ENCODE data around the gene TCEAL4. TPM values are rescaled to one million over a fixed set of nuclear protein-coding genes. Genes with fewer than 3 reads are reported as not detected.
"Not testable (repeated sequence)": the region's sequence is repeated elsewhere in the genome, so short reads cannot be mapped to it uniquely, and the experiment has no call there.

The TCEAL4 gene
- total and polyA plus RNA-seq, 12 donors, result 57.7 to 164 (median 69.1) TPM

DNA sequence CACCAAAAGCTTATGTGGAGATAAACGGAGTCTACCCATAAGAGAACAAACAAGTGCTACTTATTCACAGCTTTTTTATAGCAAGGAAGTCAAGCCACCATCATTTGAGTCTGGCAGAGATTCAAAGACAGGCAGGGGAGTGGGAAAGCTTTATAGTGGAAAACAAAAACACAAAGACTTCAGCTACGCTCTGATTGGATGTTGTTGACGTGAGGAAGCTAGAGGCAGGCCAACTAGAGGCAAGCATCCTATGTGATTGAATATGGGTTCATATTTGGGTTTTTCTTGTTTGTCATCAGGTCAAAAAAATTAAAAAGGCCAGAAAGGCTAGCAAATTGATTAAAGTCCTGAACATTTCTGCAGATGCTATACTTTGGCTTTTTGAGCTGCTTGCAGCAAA, 719 bp upstream of the TCEAL4 start:
- H3K4me1 ChIP-seq, result peaks cover 0 to 14% (median 0%) of the 10 kb centered on the region in 9 donors
- DNase-seq, result no peak
- H3K27me3 ChIP-seq, result peaks cover 0 to 15% (median 0%) of the 10 kb centered on the region in 7 donors
- TF ChIP-seq, protein P1, sequence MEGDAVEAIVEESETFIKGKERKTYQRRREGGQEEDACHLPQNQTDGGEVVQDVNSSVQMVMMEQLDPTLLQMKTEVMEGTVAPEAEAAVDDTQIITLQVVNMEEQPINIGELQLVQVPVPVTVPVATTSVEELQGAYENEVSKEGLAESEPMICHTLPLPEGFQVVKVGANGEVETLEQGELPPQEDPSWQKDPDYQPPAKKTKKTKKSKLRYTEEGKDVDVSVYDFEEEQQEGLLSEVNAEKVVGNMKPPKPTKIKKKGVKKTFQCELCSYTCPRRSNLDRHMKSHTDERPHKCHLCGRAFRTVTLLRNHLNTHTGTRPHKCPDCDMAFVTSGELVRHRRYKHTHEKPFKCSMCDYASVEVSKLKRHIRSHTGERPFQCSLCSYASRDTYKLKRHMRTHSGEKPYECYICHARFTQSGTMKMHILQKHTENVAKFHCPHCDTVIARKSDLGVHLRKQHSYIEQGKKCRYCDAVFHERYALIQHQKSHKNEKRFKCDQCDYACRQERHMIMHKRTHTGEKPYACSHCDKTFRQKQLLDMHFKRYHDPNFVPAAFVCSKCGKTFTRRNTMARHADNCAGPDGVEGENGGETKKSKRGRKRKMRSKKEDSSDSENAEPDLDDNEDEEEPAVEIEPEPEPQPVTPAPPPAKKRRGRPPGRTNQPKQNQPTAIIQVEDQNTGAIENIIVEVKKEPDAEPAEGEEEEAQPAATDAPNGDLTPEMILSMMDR (IDR thresholded peaks at IDR 0.05), result no peak
- H3K9me3 ChIP-seq, result peaks cover 0 to 8% (median 0%) of the 10 kb centered on the region in 11 donors
- 75 to 82% methylated on average over 3 of the region's 3 CpGs for WGBS, 2 donors
- H3K27ac ChIP-seq, result no peak overlapping the region
- H3K36me3 ChIP-seq, result peaks cover 0 to 18% (median 0%) of the 10 kb centered on the region in 9 donors
- H3K4me3 ChIP-seq, result peak overlapping the region in 4 of 10 donors; percentile 69 to 74 (median 72)
- intact Hi-C loops (cut with DNase I), result no loop called here
- ATAC-seq, result no peak

DNA sequence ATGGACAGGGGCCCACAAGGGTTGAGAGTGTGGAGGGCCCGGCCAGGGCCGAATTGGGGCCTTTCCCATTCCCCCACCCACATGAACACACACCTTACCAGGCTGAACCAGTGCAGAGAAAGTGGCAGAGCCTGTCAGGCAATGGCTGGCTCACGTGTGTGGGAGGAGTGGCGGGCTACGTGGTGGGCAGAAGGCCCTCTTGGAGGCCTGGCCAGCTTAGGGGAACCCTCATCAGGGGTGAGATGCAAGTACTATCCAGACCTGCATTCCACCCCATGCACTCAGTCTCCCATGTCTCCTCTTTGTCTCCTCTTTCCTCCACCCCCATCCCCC, 965 bp downstream of the TCEAL4 start:
- H3K4me3 ChIP-seq, result peak overlapping the region; percentile 38 to 74 (median 68)
- peaks cover 0 to 14% (median 0%) of the 10 kb centered on the region in 9 donors for H3K4me1 ChIP-seq
- TF ChIP-seq, protein P1 (IDR thresholded peaks at IDR 0.05), result no peak
- intact Hi-C loops (cut with DNase I), result no loop called here
- peak overlapping the region; percentile 63 to 89 (median 86) for H3K27ac ChIP-seq
- DNase-seq (no peak), ATAC-seq (peak; percentile 42 to 82 (median 69))
- WGBS, 2 donors, result 7 to 11% methylated on average over 4 to 5 of the region's 5 CpGs
- H3K36me3 ChIP-seq, result peaks cover 0 to 23% (median 0%) of the 10 kb centered on the region in 9 donors
- peaks cover 0 to 8% (median 0%) of the 10 kb centered on the region in 11 donors for H3K9me3 ChIP-seq
- peaks cover 0 to 5% (median 0%) of the 10 kb centered on the region in 7 donors for H3K27me3 ChIP-seq

DNA sequence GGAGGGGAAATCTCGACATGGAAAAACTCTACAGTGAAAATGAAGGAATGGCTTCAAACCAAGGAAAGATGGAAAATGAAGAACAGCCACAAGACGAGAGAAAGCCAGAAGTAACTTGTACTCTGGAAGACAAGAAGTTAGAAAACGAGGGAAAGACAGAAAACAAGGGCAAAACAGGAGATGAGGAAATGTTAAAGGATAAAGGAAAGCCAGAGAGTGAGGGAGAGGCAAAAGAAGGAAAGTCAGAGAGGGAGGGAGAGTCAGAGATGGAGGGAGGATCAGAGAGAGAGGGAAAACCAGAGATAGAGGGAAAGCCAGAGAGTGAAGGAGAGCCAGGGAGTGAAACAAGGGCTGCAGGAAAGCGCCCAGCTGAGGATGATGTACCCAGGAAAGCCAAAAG, 1.3 kb downstream of the TCEAL4 start:
- Histone ChIP-seq H3K36me3 (peaks cover 0 to 25% (median 0%) of the 10 kb centered on the region in 9 donors), H3K4me3 (peak overlapping the region in 8 of 10 donors; percentile 54 to 74 (median 70)), H3K27me3 (peaks cover 0 to 5% (median 0%) of the 10 kb centered on the region in 7 donors), H3K9me3 (peaks cover 0 to 8% (median 0%) of the 10 kb centered on the region in 11 donors), H3K27ac (peak overlapping the region in 6 of 10 donors; percentile 76 to 89 (median 87)), H3K4me1 (peaks cover 0 to 14% (median 0%) of the 10 kb centered on the region in 9 donors)
- ATAC-seq (no peak), DNase-seq (no peak)
- TF ChIP-seq, protein P1 (IDR thresholded peaks at IDR 0.05), result no peak
- 62 to 75% methylated on average over 4 of the region's 4 CpGs for WGBS, 2 donors
- intact Hi-C loops (cut with DNase I), result no loop called here

DNA sequence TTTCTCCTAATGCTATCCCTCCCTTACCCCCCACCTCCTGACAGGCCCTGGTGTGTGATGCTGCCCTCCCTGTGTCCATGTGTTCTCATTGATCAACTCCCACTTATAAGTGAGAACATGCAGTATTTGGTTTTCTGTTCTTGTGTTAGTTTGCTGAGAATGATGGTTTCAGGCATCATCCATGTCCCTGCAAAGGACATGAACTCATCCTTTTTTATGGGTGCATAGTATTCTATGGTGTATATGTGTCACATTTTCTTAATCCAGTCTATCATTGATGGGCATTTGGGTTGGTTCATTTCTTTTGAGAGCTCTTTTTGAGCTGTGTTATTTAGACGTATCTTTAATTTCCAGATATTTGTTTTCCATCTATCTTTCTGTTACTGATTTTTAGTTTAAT, 7.0 kb downstream of the TCEAL4 start:
- H3K36me3 ChIP-seq, result peaks cover 0 to 30% (median 0%) of the 10 kb centered on the region in 9 donors
- intact Hi-C loops (cut with DNase I); H3K27me3 ChIP-seq; H3K4me3 ChIP-seq; H3K9me3 ChIP-seq; H3K27ac ChIP-seq; ATAC-seq; H3K4me1 ChIP-seq; DNase-seq: not testable (repeated sequence)
- WGBS, 2 donors, result 96 to 100% methylated on average over 1 of the region's 1 CpG

DNA sequence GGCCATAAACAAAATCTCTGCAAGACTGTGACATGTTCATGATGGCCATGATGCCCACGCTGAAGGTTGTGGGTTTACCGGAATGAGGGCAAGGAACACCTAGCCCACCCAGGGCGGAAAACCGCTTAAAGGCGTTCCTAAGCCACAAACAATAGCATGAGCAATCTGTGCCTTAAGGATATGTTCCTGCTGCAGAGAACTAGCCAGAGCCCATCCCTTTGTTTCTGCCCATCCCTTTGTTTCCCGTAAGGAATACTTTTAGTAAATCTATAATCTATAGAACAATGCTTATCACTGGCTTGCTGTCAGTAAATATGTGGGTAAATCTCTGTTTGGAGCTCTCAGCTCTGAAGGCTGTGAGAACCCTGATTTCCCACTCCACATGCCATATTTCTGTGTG, 9.9 kb downstream of the TCEAL4 start:
- DNase-seq; H3K27ac ChIP-seq; ATAC-seq; H3K4me1 ChIP-seq; H3K9me3 ChIP-seq; intact Hi-C loops (cut with DNase I); H3K4me3 ChIP-seq; H3K27me3 ChIP-seq: not testable (repeated sequence)
- H3K36me3 ChIP-seq, result peaks cover 0 to 19% (median 0%) of the 10 kb centered on the region in 9 donors
- 99 to 100% methylated on average over 6 of the region's 6 CpGs for WGBS, 2 donors

All from heart right ventricle (tissue), 16 donors.